HG03066 (cell line): ENCODE measurements around the gene RASA4B.
"Not testable (repeated sequence)": the region's sequence is repeated elsewhere in the genome, so short reads cannot be mapped to it uniquely, and the experiment has no call there.

ENCODE experiments used
- ATAC-seq: cut with Tn5 transposase; IDR thresholded peaks from one replicate; pipeline ENCODE4 v1.9.1; 2021; ENCODE audit warnings: low read depth; ENCODE audit not compliant: unreplicated experiment

RASA4B gene

GRCh38 chr7:102512642-102513221 is 4.8 kb downstream of the RASA4B start:
- ATAC-seq = not testable (repeated sequence)

GRCh38 chr7:102511860-102512522 is 5.6 kb downstream of the RASA4B start:
- peak; percentile 33 for ATAC-seq

- ATAC-seq = not testable (repeated sequence)
Measured at GRCh38 chr7:102510575-102510974, 7.0 kb downstream of the RASA4B start.

DNA sequence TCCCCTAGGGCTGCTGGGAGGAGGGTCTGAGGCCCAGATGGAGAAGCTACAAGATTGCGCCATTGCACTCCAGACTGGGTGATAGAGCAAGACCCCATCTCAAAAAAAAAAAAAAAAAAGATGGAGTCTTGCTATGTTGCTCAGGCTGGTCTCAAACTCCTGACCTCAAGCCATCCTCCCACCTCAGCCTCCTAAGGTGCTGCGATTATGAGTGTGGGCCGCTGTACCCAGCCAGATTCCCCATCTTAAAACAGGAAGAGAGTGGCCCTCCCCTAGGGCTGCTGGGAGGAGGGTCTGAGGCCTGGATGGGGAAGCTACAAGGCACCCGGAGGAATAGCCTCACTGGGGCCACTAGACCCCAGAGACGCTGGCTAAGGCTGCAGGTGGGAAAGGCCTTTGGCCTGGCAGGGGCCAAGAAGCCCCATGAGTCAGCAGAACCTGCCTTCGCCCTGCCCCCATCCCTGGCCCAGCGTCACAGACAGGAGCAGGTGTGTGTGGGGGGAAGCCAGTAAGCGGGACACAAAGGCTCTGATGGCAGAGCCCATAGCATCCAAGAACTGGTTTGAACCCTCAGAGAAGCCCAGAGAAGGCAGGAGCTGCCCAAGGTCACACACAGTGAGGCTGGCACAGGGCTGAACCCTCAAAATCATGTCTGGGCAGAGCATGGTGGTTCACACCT is 10.0 kb downstream of the RASA4B start:
- ATAC-seq = not testable (repeated sequence)

GRCh38 chr7:102505298-102506185 is 12.0 kb downstream of the RASA4B start:
- ATAC-seq = not testable (repeated sequence)

GRCh38 chr7:102503141-102503540 is 14.4 kb downstream of the RASA4B start:
- ATAC-seq = not testable (repeated sequence)

DNA sequence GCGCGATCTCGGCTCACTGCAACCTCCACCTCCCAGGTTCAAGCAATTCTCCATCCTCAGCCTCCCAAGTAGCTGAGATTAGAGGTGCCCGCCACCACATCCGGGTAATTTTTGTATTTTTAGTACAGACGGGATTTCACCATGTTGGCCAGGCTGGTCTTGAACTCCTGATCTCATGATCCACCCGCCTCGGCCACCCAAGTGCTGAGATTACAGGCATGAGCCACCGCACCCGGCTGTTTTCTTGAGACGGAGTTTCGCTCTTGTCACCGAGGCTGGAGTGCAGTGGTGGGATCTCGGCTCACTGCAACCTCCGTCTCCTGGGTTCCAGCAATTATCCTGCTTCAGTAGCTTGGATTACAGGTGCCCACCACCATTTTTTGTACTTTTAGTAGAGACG is 19.3 kb downstream of the RASA4B start:
- ATAC-seq = not testable (repeated sequence)

DNA sequence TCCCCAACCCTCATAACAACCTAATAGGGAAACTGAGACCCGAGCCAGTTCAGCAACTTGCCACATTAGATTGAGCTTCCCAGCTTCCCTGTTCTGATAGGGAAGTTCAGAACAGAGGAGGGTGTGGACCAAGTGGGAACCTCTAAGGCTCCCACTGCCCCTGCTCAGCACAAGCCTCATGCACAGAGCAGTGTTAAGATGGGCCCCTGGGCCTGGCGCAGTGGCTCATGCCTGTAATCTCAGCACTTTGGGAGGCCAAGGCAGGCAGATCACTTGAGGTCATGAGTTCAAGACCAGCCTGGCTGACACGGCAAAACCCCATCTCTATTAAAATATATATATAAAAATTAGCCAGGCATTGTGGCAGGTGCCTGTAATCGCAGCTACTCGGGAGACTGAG is 20.3 kb downstream of the RASA4B start:
- not testable (repeated sequence) for ATAC-seq

GRCh38 chr7:102496861-102497260 is 20.7 kb downstream of the RASA4B start:
- ATAC-seq = not testable (repeated sequence)

DNA sequence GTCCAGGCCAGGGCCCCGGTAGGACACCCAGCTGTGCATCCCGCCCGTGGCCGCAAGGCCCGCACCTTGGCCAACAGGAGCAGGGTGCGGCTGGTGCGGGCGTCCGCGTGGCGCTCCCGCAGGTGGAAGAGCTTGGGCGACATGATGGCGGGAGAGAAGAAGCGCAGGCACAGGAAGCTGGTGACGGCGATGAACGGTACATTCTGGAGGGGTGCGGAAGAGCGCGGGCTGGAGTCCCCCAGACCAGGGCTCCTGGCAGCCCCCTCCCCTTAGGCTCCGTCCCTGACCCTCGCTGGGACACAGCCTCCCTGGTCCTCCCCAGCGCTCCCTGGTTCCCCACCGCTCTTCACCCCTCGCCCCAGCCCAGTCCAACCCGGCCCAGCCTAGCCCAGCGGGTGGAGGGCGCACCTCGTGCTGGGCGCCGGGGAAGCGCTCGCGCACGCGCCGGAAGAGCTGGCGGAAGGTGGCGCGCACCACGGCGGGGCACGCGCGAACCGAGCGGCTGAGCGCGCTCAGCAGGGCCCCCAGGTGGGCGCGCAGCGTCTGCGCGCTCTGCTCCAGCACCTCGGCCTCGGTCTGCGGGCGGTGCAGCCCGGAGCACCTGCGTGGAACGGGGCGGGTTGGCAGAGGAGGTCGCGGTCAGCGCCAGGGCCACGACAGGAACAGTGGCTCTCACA is 23.0 kb downstream of the RASA4B start:
- peak; percentile 53 for ATAC-seq

DNA sequence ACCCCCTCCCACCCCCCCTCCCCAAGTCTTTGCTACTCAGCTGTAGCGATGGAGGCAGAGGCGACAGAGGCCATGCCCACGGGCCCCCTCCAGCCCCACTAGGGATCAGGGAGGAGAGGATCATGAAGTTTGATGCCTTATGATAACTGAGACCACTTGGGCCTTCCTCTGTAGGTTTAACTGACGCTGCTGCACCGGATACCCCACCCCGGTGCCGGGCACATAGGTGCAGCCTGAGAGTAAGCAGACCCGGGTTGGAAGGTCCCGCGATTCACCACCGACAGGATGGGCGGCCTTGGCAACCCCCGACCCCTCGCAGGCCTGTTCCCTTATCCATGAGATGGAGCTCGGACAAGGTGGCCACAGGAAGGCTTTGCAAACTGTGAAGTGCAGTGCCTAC is 23.6 kb downstream of the RASA4B start:
- ATAC-seq = peak; percentile 17

DNA sequence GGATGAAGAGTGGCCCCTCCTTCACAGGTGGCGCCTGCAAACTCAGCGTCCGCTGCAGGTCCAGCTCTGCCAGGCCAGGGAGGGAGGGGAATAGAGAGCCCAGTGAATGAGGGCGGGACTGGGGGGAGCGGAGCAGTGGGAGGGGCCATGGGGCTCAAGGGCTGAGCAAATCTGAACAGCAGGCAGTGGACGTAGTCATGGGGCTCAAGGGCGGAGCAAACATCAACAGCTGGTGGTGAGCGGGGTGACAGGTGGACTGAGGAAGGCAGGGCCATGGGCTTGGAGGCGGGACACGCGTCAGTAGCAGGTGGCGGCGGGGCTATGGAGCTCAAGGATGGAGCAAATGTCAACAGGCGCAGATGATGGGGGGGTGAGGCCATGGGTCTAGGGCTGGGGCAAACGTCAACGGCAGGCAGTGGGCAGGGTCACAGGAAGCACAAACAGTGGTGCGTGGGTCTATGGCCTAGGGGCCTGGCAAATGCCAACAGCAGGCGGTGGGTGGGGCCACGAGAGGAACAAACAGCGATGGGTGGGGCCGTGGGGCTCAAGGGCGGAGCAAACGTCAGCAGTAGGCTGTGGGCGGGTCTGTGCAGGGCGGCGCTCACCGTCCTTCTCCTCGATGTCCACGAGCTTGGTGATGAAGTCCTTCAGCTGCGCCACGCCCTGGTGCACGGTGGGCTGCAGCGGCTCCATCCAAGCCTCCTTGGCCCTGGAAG is 24.2 kb downstream of the RASA4B start:
- ATAC-seq = peak; percentile 48

DNA sequence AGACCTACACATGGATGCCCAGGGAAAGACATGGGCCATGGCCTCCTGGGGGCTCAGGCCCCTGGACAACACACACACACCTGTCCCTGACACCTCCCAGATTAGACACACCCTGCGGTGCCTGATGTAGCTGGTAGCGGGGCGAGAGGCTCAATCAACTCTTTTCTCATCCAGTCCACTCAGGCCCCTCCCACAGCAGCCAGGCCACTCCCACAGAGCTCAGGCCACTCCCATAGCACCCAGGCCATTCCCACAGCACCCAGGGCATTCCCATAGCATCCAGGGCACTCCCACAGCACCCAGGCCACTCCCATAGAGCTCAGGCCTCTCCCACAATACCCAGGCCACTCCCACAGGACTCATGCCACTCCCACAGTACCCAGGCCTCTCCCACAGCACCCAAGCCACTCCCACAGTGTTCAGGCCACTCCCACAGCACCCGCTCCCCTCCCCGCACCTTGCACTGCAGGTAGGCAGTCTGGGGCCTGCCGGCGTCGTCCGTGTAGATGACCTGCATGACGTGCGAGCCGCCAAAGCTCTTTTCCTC is 27.0 kb downstream of the RASA4B start:
- ATAC-seq = peak; percentile 27

DNA sequence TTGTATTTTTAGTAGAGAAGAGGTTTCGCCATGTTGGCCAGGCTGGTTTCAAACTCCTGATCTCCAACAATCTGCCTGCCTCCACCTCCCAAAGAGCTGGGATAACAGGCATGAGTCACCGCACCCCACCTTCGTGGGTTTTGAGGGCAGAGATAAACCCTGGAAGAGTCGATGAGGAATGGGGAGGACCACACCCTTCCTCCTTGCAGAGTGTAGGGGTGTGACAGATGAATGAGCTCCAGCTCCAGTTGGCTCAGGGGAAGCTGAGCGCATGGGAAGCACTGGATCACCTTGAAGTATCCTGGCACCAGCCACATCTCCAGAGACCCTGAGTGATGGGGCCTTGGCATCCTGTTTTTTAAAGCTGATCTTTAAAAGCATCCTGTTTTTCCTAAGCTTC is 33.3 kb downstream of the RASA4B start:
- not testable (repeated sequence) for ATAC-seq

DNA sequence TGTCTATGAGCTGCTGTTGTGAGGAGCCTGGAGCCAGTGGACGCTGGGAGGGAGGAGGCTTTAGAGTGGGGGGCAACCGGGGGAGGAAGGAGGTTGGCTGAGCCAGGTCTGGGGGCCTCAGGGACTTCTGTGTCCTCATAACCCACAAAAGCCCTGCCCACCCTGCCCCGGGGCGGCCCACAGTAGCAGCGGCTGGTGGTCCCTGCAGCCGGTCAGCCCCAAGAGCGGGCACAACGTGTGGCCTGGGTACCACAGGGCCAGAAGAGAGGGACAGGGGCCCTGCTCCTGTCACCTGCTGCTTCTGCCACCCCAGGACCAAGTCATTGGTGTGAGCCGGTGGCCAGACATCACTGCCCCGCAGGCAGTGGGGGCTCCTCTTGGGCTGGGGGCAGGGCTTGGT is 35.6 kb downstream of the RASA4B start:
- ATAC-seq = not testable (repeated sequence)

DNA sequence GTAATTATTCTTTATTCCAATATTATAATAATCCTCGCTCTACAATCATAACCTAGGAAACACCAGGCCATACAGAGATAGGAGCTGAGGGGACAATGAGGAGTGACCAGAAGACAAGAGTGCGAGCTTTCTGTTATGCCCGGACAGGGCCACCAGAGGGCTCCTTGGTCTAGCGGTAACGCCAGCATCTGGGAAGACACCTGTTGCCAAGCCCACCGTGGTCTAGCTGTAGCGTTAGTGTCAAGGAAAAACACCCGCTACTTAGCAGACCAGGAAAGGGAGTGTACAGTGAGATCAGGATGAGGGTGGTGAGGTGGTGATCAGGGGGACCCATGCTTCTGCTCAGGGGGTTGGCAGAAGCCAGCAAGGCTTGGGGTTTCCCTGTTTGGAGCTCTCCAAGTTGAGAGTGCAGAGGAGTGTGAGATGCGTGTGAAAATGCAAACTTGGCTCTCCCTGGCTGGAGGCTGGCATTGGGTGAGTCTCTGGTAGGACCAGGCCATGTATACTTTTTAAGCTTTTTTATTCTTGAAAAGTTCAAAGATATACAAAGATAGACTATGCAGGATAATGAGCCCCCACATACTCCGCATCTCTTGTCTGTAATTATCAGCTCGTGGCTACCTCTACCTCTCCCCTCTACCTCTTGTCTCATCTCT is 37.5 kb downstream of the RASA4B start:
- ATAC-seq = not testable (repeated sequence)

DNA sequence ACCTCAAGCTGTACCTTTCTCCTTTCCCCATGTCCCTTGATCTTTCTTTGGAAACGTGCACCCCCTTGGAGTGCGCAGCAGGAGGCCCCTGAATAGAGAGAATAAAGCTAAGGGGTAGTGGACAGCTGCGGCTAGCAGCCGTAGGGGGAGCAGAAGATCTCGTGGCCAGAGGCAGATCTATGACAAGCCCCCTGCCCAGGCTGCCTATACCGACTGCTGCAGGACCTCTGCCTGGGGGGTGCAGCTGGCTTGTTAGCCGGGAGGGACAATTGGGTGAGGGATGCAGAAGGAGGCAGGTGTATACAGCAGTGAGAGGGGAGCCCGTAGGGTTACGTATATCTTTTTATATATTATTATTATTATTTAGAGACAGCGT is 38.4 kb downstream of the RASA4B start:
- ATAC-seq = peak; percentile 33

GRCh38 chr7:102478314-102479208 is 39.0 kb downstream of the RASA4B start, which contains the start of gene POLR2J:
POLR2J (minus strand) TSS chr7:102478922; CDS start chr7:102478860, 62 bp downstream.
- ATAC-seq = peak; percentile 91
